ENCODE measurements around the gene SDR42E1.

Gene SDR42E1

GRCh38 chr16:81940781-81941560 is 70.3 kb downstream of the SDR42E1 start:
- DNase-seq (ENCODE audit: low read depth in 2 of 2, low spot score in 1 of 2): no peak

- no peak for DNase-seq (ENCODE audit: low read depth in 2 of 2, low spot score in 1 of 2)
Observed at GRCh38 chr16:81939164-81940056, 71.9 kb downstream of the SDR42E1 start.

Data from stimulated activated CD8-positive, alpha-beta memory T cell treated with anti-CD3 and anti-CD28 coated beads, Interleukin-4, amount 100 ng/mL, for 4 hours (primary cell).